Sciatic nerve (tissue), 2 donors: Measurements from ENCODE around the gene FOXR1. TPM values are rescaled to one million over a fixed set of nuclear protein-coding genes. Genes with fewer than 3 reads are reported as not detected.
A peak's percentile ranks its signal among the peaks of the same experiment; 100 is the strongest.
"Not testable (repeated sequence)": the region's sequence is repeated elsewhere in the genome, so short reads cannot be mapped to it uniquely, and the experiment has no call there.

Source experiments
- ATAC-seq: fragments of 200-7000 bp; cut with Tn5 transposase; one replicate; pipeline ENCODE4 v1.9.1; 2020; ENCODE audit warnings: mild to moderate bottlenecking, moderate library complexity
- DNase-seq: peaks from one replicate; pipeline ENCODE4 v3.0.0-alpha.2; 2020; ENCODE audit warnings: low spot score
- intact Hi-C: fragments of 100-400 bp; cut with DNase I; formaldehyde crosslinking; loops from one replicate; pipeline ENCODE4 v1.14.2; 2022
- total RNA-seq: library from RNA; stranded (reverse); fragmentation: NEBNext Ultra II Directional; extraction: Animal tissue kit (Norgen Biotek cat#: 25700); gene quantifications from one replicate; pipeline ENCODE4 v1.2.1, GENCODE V29; 2021
- donor health status: DM: no; HTN: no; CAD: no.
- donor health status: DM: no; HTN: no; CAD: no.

Gene FOXR1
- total RNA-seq, 1 donor from 2014 or later: not detected

- intact Hi-C loops: no loop called here
- DNase-seq (no peak), ATAC-seq (no peak)
Observed at GRCh38 chr11:118939404-118939915, 32.1 kb upstream of the FOXR1 start.

GRCh38 chr11:118939953-118940598, 31.5 kb upstream of the FOXR1 start:
- ATAC-seq (peak; percentile 61), DNase-seq (peak; percentile 63)

GRCh38 chr11:118947091-118947490, 24.5 kb upstream of the FOXR1 start:
- DNase-seq: no peak
- intact Hi-C loops: no loop called here

More at GRCh38 chr11:118939953-118940598, 31.5 kb upstream of the FOXR1 start:
- intact Hi-C loops: no loop called here

GRCh38 chr11:118948000-118948399, 23.6 kb upstream of the FOXR1 start:
- no peak for ATAC-seq
- DNase-seq: no peak
- intact Hi-C loops: no loop called here

More at GRCh38 chr11:118947091-118947490, 24.5 kb upstream of the FOXR1 start:
- ATAC-seq: no peak

GRCh38 chr11:118953265-118953664, 18.3 kb upstream of the FOXR1 start:
- intact Hi-C loops: loop anchor here (10.0 kb wide), 1 partner anchor 258 kb away; no protein-coding TSS in a partner anchor
- no peak for ATAC-seq
- DNase-seq: no peak

GRCh38 chr11:118953976-118954375, 17.6 kb upstream of the FOXR1 start:
- DNase-seq, ATAC-seq: not testable (repeated sequence)
- intact Hi-C loops: loop anchor here (10.0 kb wide), 1 partner anchor 259 kb away; no protein-coding TSS in a partner anchor

GRCh38 chr11:118956094-118956846, 15.3 kb upstream of the FOXR1 start, which contains the start of gene UPK2:
Gene UPK2, plus strand, starts transcription at chr11:118956298. Its CDS starts 53 bp downstream, at chr11:118956351.
- intact Hi-C loops: loop anchor here (2.0 to 10.0 kb wide), 2 partner anchors 49 to 261 kb away; no protein-coding TSS in a partner anchor
- peak; percentile 94 for DNase-seq
- peak; percentile 96 for ATAC-seq

GRCh38 chr11:118956847-118957469, 14.6 kb upstream of the FOXR1 start:
- intact Hi-C loops: loop anchor here (2.0 to 10.0 kb wide), 2 partner anchors 50 to 262 kb away; no protein-coding TSS in a partner anchor
- DNase-seq (no peak), ATAC-seq (peak; percentile 29)

GRCh38 chr11:118957549-118957948, 14.0 kb upstream of the FOXR1 start:
- ATAC-seq: no peak
- intact Hi-C loops: loop anchor here (2.0 to 10.0 kb wide), 2 partner anchors 51 to 263 kb away; no protein-coding TSS in a partner anchor
- DNase-seq: no peak

GRCh38 chr11:118957968-118958367, 13.6 kb upstream of the FOXR1 start:
- DNase-seq (no peak), ATAC-seq (no peak)
- intact Hi-C loops: loop anchor here (2.0 to 10.0 kb wide), 2 partner anchors 51 to 263 kb away; no protein-coding TSS in a partner anchor

- intact Hi-C loops: loop anchor here (10.0 kb wide), 1 partner anchor 264 kb away; no protein-coding TSS in a partner anchor
- ATAC-seq: no peak
- no peak for DNase-seq
Observed at GRCh38 chr11:118958577-118958976, 13.0 kb upstream of the FOXR1 start.

GRCh38 chr11:118961189-118961588, 10.4 kb upstream of the FOXR1 start:
- no peak for DNase-seq
- no peak for ATAC-seq
- intact Hi-C loops: no loop called here

GRCh38 chr11:118961591-118961990, 10.0 kb upstream of the FOXR1 start:
- ATAC-seq: no peak
- intact Hi-C loops: no loop called here
- DNase-seq: no peak

GRCh38 chr11:118969508-118969907, 2.1 kb upstream of the FOXR1 start:
- ATAC-seq, DNase-seq, intact Hi-C loops: not testable (repeated sequence)

- no peak for DNase-seq
- no peak for ATAC-seq
- intact Hi-C loops: no loop called here
Observed at GRCh38 chr11:118973985-118974384, 2.4 kb downstream of the FOXR1 start.

GRCh38 chr11:118975771-118976709, 4.5 kb downstream of the FOXR1 start:
- DNase-seq: no peak

GRCh38 chr11:118979434-118979833, 7.9 kb downstream of the FOXR1 start:
- ATAC-seq: peak; percentile 29
- intact Hi-C loops: no loop called here

More at GRCh38 chr11:118975771-118976709, 4.5 kb downstream of the FOXR1 start:
- intact Hi-C loops: no loop called here
- no peak for ATAC-seq

More at GRCh38 chr11:118979434-118979833, 7.9 kb downstream of the FOXR1 start:
- no peak for DNase-seq
